SU-DHL-6 (cell line): Measurements from ENCODE around the gene B9D2.

Source experiments
- H2AFZ ChIP-seq: fragments of 200-600 bp; sonication (generic); 2 replicates; pipeline ENCODE4 v1.6.1; 2014; ENCODE audit warnings: low read depth, mild to moderate bottlenecking, moderate library complexity, mixed read lengths, antibody characterized with exemption, low read length; ENCODE audit not compliant: severe bottlenecking
- H3F3A ChIP-seq: fragments of 200-600 bp; shearing (Covaris generic); 2 replicates; pipeline ENCODE4 v1.6.0; 2016; ENCODE audit warnings: antibody characterized with exemption, mild to moderate bottlenecking; ENCODE audit not compliant: insufficient read depth
- H3K27ac ChIP-seq: fragments of 200-600 bp; sonication (generic); 2 replicates; pipeline ENCODE4 v1.5.1; 2016; ENCODE audit warnings: low read depth, mild to moderate bottlenecking, low read length, moderate library complexity, mixed read lengths
- H3K27me3 ChIP-seq: fragments of 200-600 bp; sonication (generic), shearing (Covaris generic); 2 replicates; pipeline ENCODE4 v1.6.0; 2014; ENCODE audit warnings: mild to moderate bottlenecking, low read length
- H3K36me3 ChIP-seq: fragments of 200-600 bp; sonication (generic); 2 replicates; pipeline ENCODE4 v1.6.1; 2014; ENCODE audit warnings: mild to moderate bottlenecking, low read length, mixed read lengths
- H3K4me2 ChIP-seq: fragments of 300-600, 200-600 bp; shearing (Covaris generic), sonication (generic); 2 replicates; pipeline ENCODE4 v1.6.0; 2014; ENCODE audit warnings: low read length, low read depth, mild to moderate bottlenecking; ENCODE audit not compliant: poor library complexity, severe bottlenecking
- H3K4me3 ChIP-seq: fragments of 200-600 bp; sonication (generic); 2 replicates; pipeline ENCODE4 v1.5.1; 2014; ENCODE audit warnings: antibody characterized with exemption, low read length, mild to moderate bottlenecking, mixed read lengths; ENCODE audit not compliant: insufficient read depth, poor library complexity, severe bottlenecking
- H3K79me2 ChIP-seq: fragments of 200-600 bp; sonication (generic); 2 replicates; pipeline ENCODE4 v1.6.1; 2014; ENCODE audit warnings: mild to moderate bottlenecking, low read length, moderate library complexity; ENCODE audit not compliant: insufficient read depth
- H3K9ac ChIP-seq: fragments of 200-600 bp; sonication (generic); 2 replicates; pipeline ENCODE4 v1.7.0; 2014; ENCODE audit warnings: mild to moderate bottlenecking, low read length
- H3K9me2 ChIP-seq: fragments of 200-600 bp; sonication (generic); replicated peaks from 2 replicates; pipeline ENCODE4 v1.6.1; 2014; ENCODE audit warnings: low read length; ENCODE audit not compliant: insufficient read depth
- H3K9me3 ChIP-seq: fragments of 200-600 bp; sonication (generic); 2 replicates; pipeline ENCODE4 v1.6.1; 2014; ENCODE audit warnings: low read length, mixed read lengths; ENCODE audit not compliant: insufficient read depth
- H4K20me1 ChIP-seq: fragments of 200-600 bp; sonication (generic); 2 replicates; pipeline ENCODE4 v1.6.1; 2014; ENCODE audit warnings: low read depth, mild to moderate bottlenecking, antibody characterized with exemption, low read length, moderate library complexity, mixed read lengths
- CTCF ChIP-seq: fragments of 200-600 bp; sonication (generic); IDR thresholded peaks from one replicate; pipeline ENCODE4 v1.5.1; 2017; ENCODE audit warnings: antibody characterized with exemption, mild to moderate bottlenecking, low read length, moderate library complexity; ENCODE audit not compliant: insufficient read depth, poor library complexity, severe bottlenecking
- EZH2phosphoT487 ChIP-seq: fragments of 200-600 bp; sonication (generic), shearing (Covaris generic); conservative IDR thresholded peaks from 2 replicates; pipeline ENCODE4 v1.6.1; 2018; ENCODE audit warnings: mild to moderate bottlenecking, antibody characterized with exemption, low read length, moderate library complexity, mixed read lengths

The B9D2 gene

GRCh38 chr19:41323430-41324125 is 40.4 kb downstream of the B9D2 start:
- Histone ChIP-seq H3F3A (peaks cover 24% of the 10 kb centered on the region), H3K27ac (peak overlapping the region; percentile 17; the same call in 1 of the 2 replicates), H3K79me2 (no peaks in the 10 kb centered on the region), H3K36me3 (no peaks in the 10 kb centered on the region), H2AFZ (no peak overlapping the region), H3K4me3 (no peak overlapping the region), H3K9ac (no peak overlapping the region), H3K9me2 (no peaks in the 10 kb centered on the region), H4K20me1 (no peaks in the 10 kb centered on the region), H3K9me3 (no peaks in the 10 kb centered on the region), H3K27me3 (no peaks in the 10 kb centered on the region), H3K4me2 (no peak overlapping the region)
- TF ChIP-seq EZH2phosphoT487 (no peak), CTCF (no peak)

DNA sequence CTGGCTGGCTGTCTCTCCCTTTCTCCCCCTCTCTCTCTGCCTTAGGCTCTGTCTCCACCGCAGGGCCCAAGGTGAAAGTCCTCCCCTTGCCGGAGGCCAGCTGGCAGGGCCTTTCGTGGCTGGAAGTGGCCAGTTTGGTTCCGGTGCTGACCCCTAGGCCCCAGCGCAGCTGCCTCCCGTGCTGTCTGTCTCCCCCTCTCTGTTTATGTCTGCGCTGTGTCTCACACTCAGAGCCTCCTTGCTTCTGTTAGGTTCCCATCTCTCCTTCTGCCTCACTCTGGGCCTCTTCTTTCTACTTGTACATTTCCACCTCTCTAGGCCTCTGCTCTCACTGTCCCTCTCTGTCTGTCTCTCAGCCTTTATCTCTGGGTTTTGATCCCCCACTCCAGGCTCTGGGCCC is 40.9 kb downstream of the B9D2 start:
- TF ChIP-seq EZH2phosphoT487 (no peak), CTCF (no peak)
- Histone ChIP-seq H4K20me1 (no peaks in the 10 kb centered on the region), H3K9me3 (no peaks in the 10 kb centered on the region), H3K9ac (no peak overlapping the region), H3K4me3 (no peak overlapping the region), H2AFZ (no peak overlapping the region), H3K4me2 (no peak overlapping the region), H3K27me3 (no peaks in the 10 kb centered on the region), H3F3A (peaks cover 18% of the 10 kb centered on the region), H3K27ac (peak overlapping the region; percentile 17; the same call in 1 of the 2 replicates), H3K36me3 (no peaks in the 10 kb centered on the region), H3K9me2 (no peaks in the 10 kb centered on the region), H3K79me2 (no peaks in the 10 kb centered on the region)

- H3K4me3 ChIP-seq, result no peak overlapping the region
- no peak overlapping the region for H3K4me2 ChIP-seq
- peaks cover 16% of the 10 kb centered on the region for H3F3A ChIP-seq
- H3K9me3 ChIP-seq, result no peaks in the 10 kb centered on the region
- no peaks in the 10 kb centered on the region for H3K27me3 ChIP-seq
- H3K9ac ChIP-seq, result no peak overlapping the region
- TF ChIP-seq CTCF (no peak), EZH2phosphoT487 (no peak)
- no peaks in the 10 kb centered on the region for H3K79me2 ChIP-seq
- no peaks in the 10 kb centered on the region for H4K20me1 ChIP-seq
- H2AFZ ChIP-seq, result no peak overlapping the region
- H3K27ac ChIP-seq, result no peak overlapping the region
- no peaks in the 10 kb centered on the region for H3K36me3 ChIP-seq
- H3K9me2 ChIP-seq, result no peaks in the 10 kb centered on the region
Observed at GRCh38 chr19:41322451-41322850, 41.5 kb downstream of the B9D2 start.
